CD14-positive monocyte (primary cell): ENCODE data around the gene TMEM238L. TPM values are rescaled to one million over a fixed set of nuclear protein-coding genes. Genes with fewer than 3 reads are reported as not detected.

Source experiments
- DNase-seq, 3 donors: peaks; one replicate each; pipeline ENCODE4 v3.0.0-alpha.2; 2011 to 2022
- H2AFZ ChIP-seq: 2 replicates; pipeline ENCODE4 v1.6.0; 2012; ENCODE audit warnings: mild to moderate bottlenecking, low read depth, low read length, inconsistent platforms; ENCODE audit not compliant: insufficient read depth, poor library complexity, severe bottlenecking
- H3K27ac ChIP-seq, 2 donors: 1 replicate in 1 of 2; 2 replicates in 1 of 2; pipeline ENCODE4 v1.5.1; 2012 to 2013; ENCODE audit warnings: low read length in 2 of 2, control low read depth in 1 of 2, inconsistent platforms in 1 of 2, low read depth in 1 of 2, mild to moderate bottlenecking in 1 of 2
- H3K27me3 ChIP-seq, 2 donors: one replicate each; pipeline versions ENCODE4 v1.6.0 to v1.6.1; 2011 to 2013; ENCODE audit warnings: low read length in 2 of 2; ENCODE audit not compliant: control insufficient read depth in 2 of 2, insufficient read depth in 2 of 2
- H3K36me3 ChIP-seq, 2 donors: replicated peaks in 1 of 2; 1 replicate in 1 of 2; 2 replicates in 1 of 2; pipeline versions ENCODE4 v1.5.1 to v1.6.1; 2012 to 2013; ENCODE audit warnings: low read length in 2 of 2, control low read depth in 1 of 2, inconsistent platforms in 1 of 2, mild to moderate bottlenecking in 1 of 2; ENCODE audit not compliant: insufficient read depth in 2 of 2, control insufficient read depth in 1 of 2
- H3K4me1 ChIP-seq, 2 donors: 1 replicate in 1 of 2; 2 replicates in 1 of 2; pipeline versions ENCODE4 v1.5.1 to v1.6.1; 2012 to 2013; ENCODE audit warnings: low read length in 2 of 2, control low read depth in 1 of 2, inconsistent platforms in 1 of 2, mild to moderate bottlenecking in 1 of 2, moderate library complexity in 1 of 2; ENCODE audit not compliant: insufficient read depth in 2 of 2, control insufficient read depth in 1 of 2
- H3K4me2 ChIP-seq: replicated peaks from 2 replicates; pipeline ENCODE3; 2012; ENCODE audit warnings: low read length, moderate library complexity, mild to moderate bottlenecking; ENCODE audit not compliant: poor library complexity, severe bottlenecking; ENCODE audit errors: extremely low read depth
- H3K4me3 ChIP-seq, 3 experiments: fragments of 200-600 bp in 1 of 3; sonication (generic) in 1 of 3; replicated peaks in 1 of 3; 1 replicate in 2 of 3; 2 replicates in 1 of 3; pipeline ENCODE4 v1.5.1; 2011 to 2013; ENCODE audit warnings: low read length in 3 of 3, mild to moderate bottlenecking in 3 of 3, control low read depth in 2 of 3, low read depth in 2 of 3, inconsistent platforms in 1 of 3, moderate library complexity in 1 of 3
- H3K79me2 ChIP-seq: 2 replicates; pipeline ENCODE4 v1.6.0; 2012; ENCODE audit warnings: mild to moderate bottlenecking, control low read depth, inconsistent platforms, low read length, moderate library complexity; ENCODE audit not compliant: insufficient read depth
- H3K9ac ChIP-seq: 2 replicates; pipeline ENCODE4 v1.6.0; 2017; ENCODE audit warnings: low read length, mild to moderate bottlenecking; ENCODE audit not compliant: insufficient read depth, poor library complexity, severe bottlenecking
- H3K9me3 ChIP-seq, 2 donors: replicated peaks in 1 of 2; 1 replicate in 1 of 2; 2 replicates in 1 of 2; pipeline versions ENCODE4 v1.5.1 to v1.6.1; 2012 to 2013; ENCODE audit warnings: low read length in 2 of 2, control low read depth in 1 of 2; ENCODE audit not compliant: control insufficient read depth in 1 of 2, insufficient read depth in 1 of 2
- H4K20me1 ChIP-seq: 2 replicates; pipeline ENCODE4 v1.6.0; 2012; ENCODE audit warnings: mild to moderate bottlenecking, low read length, control low read depth, moderate library complexity; ENCODE audit not compliant: insufficient read depth
- H3K27ac Mint-ChIP-seq, 7 donors: one replicate each; pipeline ENCODE4 v1.8.0; 2020; ENCODE audit warnings: mild to moderate bottlenecking in 7 of 7, mixed read lengths in 7 of 7, moderate library complexity in 6 of 7, inconsistent platforms in 2 of 7
- H3K27me3 Mint-ChIP-seq, 3 donors: one replicate each; pipeline ENCODE4 v1.8.0; 2021 to 2022; ENCODE audit warnings: low read depth in 3 of 3, mild to moderate bottlenecking in 3 of 3, mixed read lengths in 3 of 3, moderate library complexity in 3 of 3, inconsistent platforms in 1 of 3
- H3K36me3 Mint-ChIP-seq, 2 donors: one replicate each; pipeline ENCODE4 v1.8.0; 2020; ENCODE audit warnings: mixed read lengths in 2 of 2, inconsistent platforms in 1 of 2, mild to moderate bottlenecking in 1 of 2
- H3K4me1 Mint-ChIP-seq: one replicate; pipeline ENCODE4 v1.8.0; 2020; ENCODE audit warnings: mild to moderate bottlenecking, mixed read lengths
- H3K4me3 Mint-ChIP-seq, 2 donors: one replicate each; pipeline ENCODE4 v1.8.0; 2020; ENCODE audit warnings: mild to moderate bottlenecking in 2 of 2, mixed read lengths in 2 of 2, moderate library complexity in 1 of 2
- H3K9me3 Mint-ChIP-seq, 7 donors: one replicate each; pipeline ENCODE4 v1.8.0; 2020 to 2022; ENCODE audit warnings: mixed read lengths in 7 of 7, mild to moderate bottlenecking in 6 of 7, moderate library complexity in 6 of 7, inconsistent platforms in 2 of 7
- WGBS: methylation state at CpG from one replicate; pipeline ENCODE4 v1.1.5; 2013; ENCODE audit warnings: missing lambda C conversion rate; ENCODE audit not compliant: insufficient coverage; 5-methylcytosine and 5-hydroxymethylcytosine counted together
- intact Hi-C, 2 donors: fragments of 100-400 bp; cut with micrococcal nuclease; formaldehyde crosslinking; loops; one replicate each; pipeline versions ENCODE4 v1.15.0 to v1.15.1; 2023
- polyA plus RNA-seq, 3 donors: library from polyadenylated mRNA; depleted of rRNA in 1 of 3; unstranded in 2 of 3; stranded (reverse) in 1 of 3; fragments of 300-500 nt in 2 of 3; fragments of >200 nt in 1 of 3; fragmentation: Illumina TruSeq in 2 of 3; gene quantifications; 1 replicate in 2 of 3; 2 replicates in 1 of 3; pipeline ENCODE4 v1.2.3, GENCODE V29; 2012 to 2021
- TF ChIP-seq, protein P1 (sequence below): fragments of 200-600 bp; IDR thresholded peaks from one replicate; pipeline ENCODE4 v1.8.0; 2022; ENCODE audit warnings: antibody characterized with exemption, mild to moderate bottlenecking

The TMEM238L gene
- polyA plus RNA-seq, 3 donors = not detected

DNA sequence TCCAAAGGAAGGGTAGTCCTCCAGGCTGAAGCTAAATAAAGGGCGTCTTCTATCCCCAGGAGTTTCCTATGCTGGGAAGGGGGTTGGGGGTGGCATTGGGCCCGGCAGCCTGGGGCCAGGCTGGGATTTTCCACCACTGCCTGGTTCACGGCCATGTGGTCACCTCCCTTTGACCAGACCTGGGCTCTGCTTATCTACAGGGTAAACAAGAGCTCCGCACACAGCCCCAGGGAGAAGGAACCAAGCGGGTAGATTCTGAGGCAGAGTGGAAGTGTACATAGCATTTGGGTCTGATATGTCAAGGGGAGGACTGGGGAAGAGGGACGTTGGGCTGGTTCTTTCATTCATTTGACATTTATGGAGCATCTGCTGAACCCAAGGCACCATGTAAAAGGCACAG is 46.8 kb downstream of the TMEM238L start:
- Histone ChIP-seq H2AFZ (no peak overlapping the region), H3K27ac (no peak overlapping the region), H3K36me3 (no peaks in the 10 kb centered on the region), H3K4me3 (no peak overlapping the region), H3K9ac (no peak overlapping the region), H3K27me3 (no peaks in the 10 kb centered on the region), H4K20me1 (no peaks in the 10 kb centered on the region), H3K9me3 (no peaks in the 10 kb centered on the region), H3K79me2 (no peaks in the 10 kb centered on the region), H3K4me2 (no peak overlapping the region), H3K4me1 (no peaks in the 10 kb centered on the region)
- H3K36me3 Mint-ChIP-seq = no peaks in the 10 kb centered on the region
- DNase-seq = no peak
- H3K9me3 Mint-ChIP-seq = peaks cover 0 to 3% (median 0%) of the 10 kb centered on the region in 7 donors
- no peak overlapping the region for H3K27ac Mint-ChIP-seq
- WGBS = 97% methylated on average over 4 of the region's 6 CpGs
- H3K4me1 Mint-ChIP-seq = peaks cover 10% of the 10 kb centered on the region
- H3K4me3 Mint-ChIP-seq = no peak overlapping the region
- peaks cover 0 to 7% (median 2%) of the 10 kb centered on the region in 3 donors for H3K27me3 Mint-ChIP-seq
- TF ChIP-seq, protein P1, sequence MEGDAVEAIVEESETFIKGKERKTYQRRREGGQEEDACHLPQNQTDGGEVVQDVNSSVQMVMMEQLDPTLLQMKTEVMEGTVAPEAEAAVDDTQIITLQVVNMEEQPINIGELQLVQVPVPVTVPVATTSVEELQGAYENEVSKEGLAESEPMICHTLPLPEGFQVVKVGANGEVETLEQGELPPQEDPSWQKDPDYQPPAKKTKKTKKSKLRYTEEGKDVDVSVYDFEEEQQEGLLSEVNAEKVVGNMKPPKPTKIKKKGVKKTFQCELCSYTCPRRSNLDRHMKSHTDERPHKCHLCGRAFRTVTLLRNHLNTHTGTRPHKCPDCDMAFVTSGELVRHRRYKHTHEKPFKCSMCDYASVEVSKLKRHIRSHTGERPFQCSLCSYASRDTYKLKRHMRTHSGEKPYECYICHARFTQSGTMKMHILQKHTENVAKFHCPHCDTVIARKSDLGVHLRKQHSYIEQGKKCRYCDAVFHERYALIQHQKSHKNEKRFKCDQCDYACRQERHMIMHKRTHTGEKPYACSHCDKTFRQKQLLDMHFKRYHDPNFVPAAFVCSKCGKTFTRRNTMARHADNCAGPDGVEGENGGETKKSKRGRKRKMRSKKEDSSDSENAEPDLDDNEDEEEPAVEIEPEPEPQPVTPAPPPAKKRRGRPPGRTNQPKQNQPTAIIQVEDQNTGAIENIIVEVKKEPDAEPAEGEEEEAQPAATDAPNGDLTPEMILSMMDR = no peak
- intact Hi-C loops = no loop called here

DNA sequence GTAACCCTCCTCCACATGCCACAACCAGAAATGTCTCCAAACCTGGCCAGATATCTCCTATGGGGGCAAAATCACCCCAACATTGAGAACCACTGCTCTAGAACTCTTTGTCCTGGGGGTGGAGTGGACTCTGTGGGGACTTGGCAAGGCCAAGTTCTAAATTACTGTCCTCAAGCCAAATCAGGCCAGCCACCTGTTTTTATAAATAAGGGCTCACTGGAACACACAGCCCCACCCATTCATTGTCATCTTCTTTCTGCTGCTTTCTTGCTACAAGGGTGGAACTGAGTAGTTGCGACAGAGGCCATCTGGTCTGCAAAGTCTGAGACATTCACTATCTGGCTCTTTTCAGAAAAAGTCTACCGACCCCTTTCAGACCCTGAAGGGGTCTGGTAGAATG is 47.3 kb downstream of the TMEM238L start:
- H3K4me1 ChIP-seq = no peaks in the 10 kb centered on the region
- Mint-ChIP-seq H3K4me3 (no peak overlapping the region), H3K36me3 (no peaks in the 10 kb centered on the region), H3K27ac (no peak overlapping the region), H3K4me1 (peaks cover 10% of the 10 kb centered on the region), H3K9me3 (peaks cover 0 to 3% (median 0%) of the 10 kb centered on the region in 7 donors), H3K27me3 (peaks cover 0 to 7% (median 2%) of the 10 kb centered on the region in 3 donors)
- no CpG with 5 or more reads among the region's 2 CpGs for WGBS
- TF ChIP-seq, protein P1 = no peak
- H3K79me2 ChIP-seq = no peaks in the 10 kb centered on the region
- no peak overlapping the region for H3K27ac ChIP-seq
- H3K4me3 ChIP-seq = no peak overlapping the region
- H3K36me3 ChIP-seq = no peaks in the 10 kb centered on the region
- no peaks in the 10 kb centered on the region for H4K20me1 ChIP-seq
- no peaks in the 10 kb centered on the region for H3K27me3 ChIP-seq
- H3K4me2 ChIP-seq = no peak overlapping the region
- DNase-seq = no peak
- no peak overlapping the region for H3K9ac ChIP-seq
- intact Hi-C loops = no loop called here
- no peaks in the 10 kb centered on the region for H3K9me3 ChIP-seq
- no peak overlapping the region for H2AFZ ChIP-seq
